NCI-H526 treated with DMSO at 0.1 percent for 48 hours (cell line): ENCODE data around the gene LIME1.
A peak's percentile ranks its signal among the peaks of the same experiment; 100 is the strongest.
"Not testable (repeated sequence)": the region's sequence is repeated elsewhere in the genome, so short reads cannot be mapped to it uniquely, and the experiment has no call there.

ENCODE experiments used
- DNase-seq: peaks from one replicate; lab custom pipeline; 2025; lab: John Stamatoyannopoulos, UW

The LIME1 gene

DNA sequence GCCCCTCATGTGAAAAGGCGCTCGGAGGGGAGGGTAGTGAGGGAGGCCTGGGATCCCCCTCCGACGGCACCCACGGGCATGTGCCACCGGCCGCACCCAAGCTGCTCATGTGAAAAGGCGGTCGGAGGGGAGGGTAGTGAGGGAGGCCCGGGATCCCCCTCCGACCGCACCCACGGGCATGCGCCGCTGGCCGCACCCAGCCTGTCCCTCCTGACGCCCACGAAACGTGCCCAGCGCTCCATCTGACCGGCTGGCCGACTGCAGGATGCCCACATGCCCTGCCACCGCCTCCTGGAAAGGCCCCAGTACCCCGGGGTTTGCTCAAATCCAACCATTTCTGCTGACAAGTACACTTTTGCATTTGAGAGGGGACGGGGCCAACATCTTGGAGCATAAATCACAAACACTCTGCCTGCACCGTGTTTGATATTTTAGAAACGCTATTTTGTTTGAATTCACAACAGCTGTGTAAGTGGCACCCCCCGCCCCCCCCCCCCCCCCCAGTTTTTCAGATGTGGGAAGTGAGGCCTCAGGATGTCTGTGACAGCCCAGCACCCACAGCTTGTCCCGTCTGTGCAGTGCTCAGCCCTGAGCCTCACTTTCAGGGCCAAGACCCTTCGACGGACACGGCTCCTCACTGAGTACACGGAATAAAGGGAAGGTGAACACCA is 37.2 kb downstream of the LIME1 start:
- DNase-seq: no peak

GRCh38 chr20:63774306-63774705 is 37.8 kb downstream of the LIME1 start:
- no peak for DNase-seq

DNA sequence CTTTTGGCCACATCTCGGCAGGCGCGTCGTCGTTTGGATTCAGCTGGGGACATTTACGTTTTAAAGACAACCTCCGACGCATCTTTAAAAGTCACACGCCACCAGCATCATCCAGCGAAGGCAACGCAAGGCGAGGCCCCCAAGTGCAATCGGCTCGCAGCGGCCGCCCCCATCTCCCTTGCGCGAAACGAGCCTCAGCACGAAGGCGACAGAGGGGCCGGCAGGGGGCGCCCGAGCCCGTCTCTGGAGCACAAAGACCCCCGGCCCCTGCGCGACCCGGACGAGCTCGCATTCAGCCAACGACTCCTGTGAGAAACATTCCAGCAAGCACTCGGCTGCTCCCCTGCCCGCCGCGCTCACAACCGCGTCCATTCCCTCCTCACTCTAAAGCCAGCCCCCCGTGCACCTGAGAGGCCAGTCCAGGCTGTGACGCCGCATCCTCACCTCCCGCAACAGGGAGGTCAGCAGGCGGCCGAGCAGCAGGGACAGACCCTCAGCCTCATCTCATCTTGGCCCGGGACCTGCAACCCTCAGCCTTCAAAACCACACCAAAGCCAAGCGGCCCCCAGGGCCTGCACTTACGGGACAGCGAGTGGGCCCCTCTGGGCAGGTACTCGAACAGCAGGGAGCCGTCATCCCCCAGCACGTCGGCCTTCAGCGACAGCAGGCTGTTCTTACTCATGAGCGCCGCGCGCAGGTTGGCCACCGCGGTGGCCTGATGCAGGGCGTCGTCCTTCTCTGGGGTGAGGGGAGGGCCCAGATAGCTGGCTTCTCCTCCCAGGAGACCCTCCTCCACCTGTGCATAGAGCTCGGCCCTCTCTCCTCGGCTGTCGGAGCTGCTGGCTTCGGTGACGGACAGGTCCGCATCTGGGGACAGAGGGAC is 38.9 kb downstream of the LIME1 start:
- peak; percentile 25 for DNase-seq

- DNase-seq: not testable (repeated sequence)
Measured at GRCh38 chr20:63776875-63777274, 40.4 kb downstream of the LIME1 start.

DNA sequence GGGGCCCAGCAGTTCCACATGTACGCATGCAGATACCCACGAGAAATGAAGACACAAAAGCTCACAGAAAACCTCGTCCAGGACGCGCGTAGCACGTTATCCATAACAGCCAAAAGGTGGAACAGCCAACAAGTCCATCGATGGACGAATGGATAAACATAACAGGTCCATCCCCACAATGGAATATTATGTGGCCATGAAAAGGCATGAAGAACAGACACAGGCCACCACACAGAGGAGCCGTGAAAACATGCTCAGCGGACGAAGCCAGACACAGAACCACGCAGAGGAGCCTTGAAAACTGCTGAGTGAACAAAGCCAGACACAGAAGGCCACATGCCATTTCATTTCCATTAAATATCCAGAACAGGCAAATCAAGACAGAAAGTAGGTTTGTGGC is 41.1 kb downstream of the LIME1 start:
- DNase-seq: no peak

DNA sequence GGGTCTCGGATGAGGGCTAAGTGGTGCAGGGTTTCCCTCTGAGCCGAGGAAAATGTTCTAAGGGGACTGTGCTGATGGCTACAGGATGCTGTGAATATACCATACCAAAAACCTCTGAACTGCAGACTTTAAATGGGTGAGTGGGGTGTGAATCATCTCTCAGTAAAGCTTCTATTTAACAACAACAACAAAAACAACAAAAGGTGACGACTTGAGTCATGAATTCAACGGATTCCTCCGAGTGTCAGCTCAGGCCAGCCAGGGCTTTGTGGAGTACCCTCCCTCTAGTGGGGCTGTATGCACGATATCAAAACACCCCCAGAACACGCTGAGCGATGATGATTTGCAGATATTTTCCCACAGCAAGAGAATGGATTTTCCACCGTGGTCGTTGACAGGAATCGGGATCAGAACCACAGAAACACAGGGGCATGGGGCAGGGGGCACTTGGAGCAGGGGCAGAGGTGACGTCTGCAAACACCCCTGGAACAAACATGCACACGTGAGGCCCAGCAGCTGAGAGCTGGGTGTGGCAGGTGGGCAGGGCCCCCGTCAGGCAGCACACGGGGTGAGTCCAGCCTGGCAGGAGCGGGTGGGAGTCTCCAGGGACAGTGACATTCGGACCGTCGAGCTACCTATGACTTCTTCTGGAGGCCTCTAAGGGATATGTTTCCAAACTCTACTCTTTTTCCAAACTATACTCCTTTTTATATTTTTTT is 41.7 kb downstream of the LIME1 start:
- DNase-seq: no peak

- no peak for DNase-seq
Measured at GRCh38 chr20:63778857-63779256, 42.4 kb downstream of the LIME1 start.

GRCh38 chr20:63781181-63781580 is 44.7 kb downstream of the LIME1 start:
- no peak for DNase-seq

- no peak for DNase-seq
Measured at GRCh38 chr20:63782051-63782471, 45.6 kb downstream of the LIME1 start.

DNA sequence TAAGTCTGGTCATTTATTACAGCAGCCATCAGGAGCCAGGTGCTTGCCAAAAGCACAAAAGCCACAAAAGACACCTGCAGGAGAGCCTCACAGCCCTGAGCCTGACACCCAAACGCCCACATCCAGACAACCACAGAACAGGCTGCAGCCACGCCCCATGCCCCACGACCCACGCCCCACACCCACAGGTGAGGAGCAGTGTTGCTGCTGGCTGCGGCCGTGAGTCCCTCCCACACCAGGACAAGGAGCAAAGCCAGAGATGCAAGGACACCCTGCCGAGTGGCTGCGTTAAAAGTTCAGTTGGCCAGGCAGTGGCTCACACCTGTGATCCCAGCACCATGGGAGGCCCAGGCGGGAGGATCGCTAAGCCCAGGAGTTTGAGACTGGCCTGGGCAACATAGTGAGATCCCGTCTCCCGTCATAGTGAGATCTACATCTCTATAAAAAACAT is 46.1 kb downstream of the LIME1 start:
- DNase-seq: no peak

DNA sequence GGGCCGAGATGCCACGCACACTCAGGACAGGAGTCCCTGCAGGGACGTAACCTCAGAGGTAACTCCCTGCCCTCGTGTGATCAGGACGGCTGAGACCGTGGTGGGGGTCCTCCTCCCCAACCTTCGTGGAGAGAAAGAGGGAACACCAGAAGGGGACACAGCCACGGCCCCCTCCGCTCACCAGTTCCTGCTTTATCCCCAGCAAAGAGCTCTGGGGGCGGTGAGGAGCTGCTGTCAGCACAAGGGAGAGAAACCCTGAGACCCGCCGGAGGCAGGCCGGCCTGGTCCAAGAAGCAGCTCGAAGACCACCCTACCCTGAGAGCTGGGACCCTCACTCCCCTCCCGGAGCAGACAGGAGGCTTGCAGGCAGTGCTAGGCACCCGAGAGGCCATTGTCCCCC is 47.5 kb downstream of the LIME1 start:
- DNase-seq: no peak

DNA sequence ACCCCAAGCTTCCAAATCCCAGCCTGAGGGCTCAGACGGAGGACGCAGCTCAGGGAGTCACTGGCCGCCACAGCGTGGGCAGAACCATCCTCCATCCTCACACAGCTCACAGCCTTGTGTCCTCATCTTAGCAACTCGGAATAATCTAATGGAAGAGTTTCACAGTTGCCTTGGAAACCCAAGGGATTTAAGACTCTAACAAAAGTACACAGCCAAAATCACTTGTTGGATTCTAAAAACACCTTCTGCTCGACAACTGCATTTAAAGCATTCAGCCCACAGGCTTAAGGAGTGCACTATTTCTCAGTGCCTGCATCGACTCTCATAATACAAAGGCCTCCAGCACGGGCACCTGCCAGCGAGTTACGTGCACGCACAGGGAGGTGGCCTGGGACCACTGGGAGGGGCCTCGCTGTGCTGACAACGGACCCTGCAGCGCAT is 49.2 kb downstream of the LIME1 start:
- no peak for DNase-seq

DNA sequence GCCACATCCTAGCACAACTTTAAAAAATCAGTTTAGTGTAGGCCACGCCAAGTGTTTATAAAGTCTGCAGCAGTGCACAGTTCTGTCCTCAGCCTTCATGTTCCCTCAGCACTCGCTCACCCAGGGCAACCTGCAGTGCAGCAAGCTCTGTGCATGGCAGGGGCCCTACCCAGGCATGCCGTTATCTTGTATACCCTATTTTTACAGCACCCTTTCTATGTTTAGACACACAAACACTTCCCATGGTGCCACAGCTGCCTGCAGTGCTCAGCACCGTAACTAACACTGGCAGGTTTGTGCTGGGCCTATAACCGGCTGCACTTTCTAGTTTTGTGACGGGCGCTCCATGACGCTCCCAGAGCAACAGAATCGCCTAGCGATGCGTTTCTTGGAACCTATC is 50.8 kb downstream of the LIME1 start:
- no peak for DNase-seq

- no peak for DNase-seq
Measured at GRCh38 chr20:63787749-63788148, 51.3 kb downstream of the LIME1 start.
